ENCODE results near the gene GNG14.
"Not testable (repeated sequence)": the region's sequence is repeated elsewhere in the genome, so short reads cannot be mapped to it uniquely, and the experiment has no call there.

The GNG14 gene
- long read RNA-seq, donor 1, partial matches to known transcripts: 0 of 8 reads
- long read RNA-seq, donor 1, other reads (novel, unspliced or antisense): 8 of 8 reads
- long read RNA-seq, donor 2: 0 reads
- long read RNA-seq, donor 3: 0 reads
- long read RNA-seq, donor 4: 0 reads
- long read RNA-seq, donor 5: 0 reads
- long read RNA-seq, donor 6, partial matches to known transcripts: 0 of 1 reads
- long read RNA-seq, donor 6, other reads (novel, unspliced or antisense): 0 of 1 reads
- long read RNA-seq, donor 7: 0 reads
- long read RNA-seq, donor 8: 0 reads

DNA sequence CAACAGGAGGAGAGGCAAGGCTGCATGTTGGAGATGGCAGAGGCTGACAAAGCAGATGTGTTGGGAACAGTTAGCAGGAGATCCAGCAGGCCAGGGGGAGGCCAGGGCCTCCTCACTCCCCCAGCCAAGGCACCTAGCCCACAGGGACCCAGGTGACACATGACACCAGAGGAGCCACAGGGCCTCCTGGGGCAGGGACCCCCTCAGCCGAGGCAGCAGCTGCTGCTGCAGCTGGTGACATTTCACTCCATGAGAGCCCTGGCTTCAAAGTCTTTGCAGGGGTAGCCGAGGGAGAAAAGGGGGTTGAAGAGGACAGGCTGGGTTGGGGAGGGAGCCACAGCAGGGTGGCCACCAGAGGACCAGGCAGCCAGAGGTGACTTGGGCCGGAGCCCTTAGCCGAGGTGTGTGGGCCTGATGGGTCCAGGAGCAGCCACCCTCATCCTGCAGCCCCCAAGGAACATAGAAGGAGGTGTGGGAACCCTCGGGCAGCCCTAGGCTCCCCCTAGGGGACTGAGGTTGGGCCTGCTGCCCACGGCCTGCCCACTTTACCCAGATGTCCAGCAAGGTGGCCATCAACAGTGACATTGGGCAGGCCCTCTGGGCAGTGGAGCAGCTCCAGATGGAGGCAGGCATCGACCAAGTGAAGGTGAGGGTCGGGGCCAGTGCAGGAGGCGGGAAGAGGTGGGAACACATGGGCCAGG lies at the start of gene GNG14:
TSS of gene GNG14 (plus strand) at position 503 of the 701 bp plus-strand sequence. CDS start at position 554, 51 bp downstream.
- DNase-seq: no peak

DNA sequence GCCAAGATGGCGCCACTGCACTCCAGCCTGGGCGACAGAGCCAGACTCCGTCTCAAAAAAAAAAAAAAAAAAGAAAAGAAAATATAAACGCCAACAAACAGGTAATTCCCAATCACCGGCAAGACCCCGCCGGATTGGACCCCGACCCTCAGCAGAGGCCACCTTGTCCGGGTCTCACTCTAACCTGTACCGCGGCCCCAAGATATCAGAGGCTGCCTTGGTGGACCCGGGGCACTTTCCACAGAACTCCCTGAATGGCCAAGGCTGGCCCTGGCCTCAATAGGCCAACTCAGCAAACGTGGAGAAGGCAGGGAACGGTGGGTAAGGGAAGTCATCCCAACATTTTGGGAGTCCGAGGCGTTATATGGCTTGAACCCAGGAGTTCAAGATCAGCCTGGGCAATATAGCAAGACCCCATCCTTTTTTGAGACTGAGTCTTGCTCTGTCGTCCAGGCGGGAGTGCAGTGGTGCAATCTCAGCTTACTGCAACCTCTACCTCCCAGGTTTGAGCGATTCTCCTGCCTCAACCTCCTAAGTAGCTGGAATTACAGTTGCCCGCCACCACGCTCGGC lies 49.1 kb upstream of the GNG14 start:
- no peak for DNase-seq

GRCh38 chr19:12639901-12640613 lies 47.7 kb upstream of the GNG14 start:
- DNase-seq: peak; percentile 79

- no peak for DNase-seq
These were observed 46.3 kb upstream of the GNG14 start for GRCh38 chr19:12641456-12641855.

DNA sequence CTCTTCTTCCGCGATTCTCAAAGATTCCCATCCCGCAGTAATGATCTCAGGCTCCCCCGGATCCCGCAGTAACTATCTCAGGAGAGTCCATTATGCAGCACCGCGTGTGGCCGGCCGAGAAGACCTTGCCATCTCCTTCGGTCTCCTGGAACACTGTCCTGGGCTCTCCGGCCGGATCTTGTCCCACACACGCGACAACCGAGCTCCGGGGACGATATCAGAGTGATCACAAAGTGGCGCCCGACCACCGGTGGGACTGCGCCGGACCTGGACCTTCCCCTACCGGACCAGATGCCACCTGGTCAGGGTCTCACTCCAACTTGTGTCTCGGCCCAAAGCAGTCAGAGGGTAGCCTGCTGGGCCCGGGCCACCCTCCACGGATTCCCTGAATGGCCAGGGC lies 45.3 kb upstream of the GNG14 start:
- no peak for DNase-seq

GRCh38 chr19:12643716-12644115 lies 44.1 kb upstream of the GNG14 start:
- DNase-seq: not testable (repeated sequence)

- no peak for DNase-seq
These were observed 41.2 kb upstream of the GNG14 start for GRCh38 chr19:12646551-12646950.

DNA sequence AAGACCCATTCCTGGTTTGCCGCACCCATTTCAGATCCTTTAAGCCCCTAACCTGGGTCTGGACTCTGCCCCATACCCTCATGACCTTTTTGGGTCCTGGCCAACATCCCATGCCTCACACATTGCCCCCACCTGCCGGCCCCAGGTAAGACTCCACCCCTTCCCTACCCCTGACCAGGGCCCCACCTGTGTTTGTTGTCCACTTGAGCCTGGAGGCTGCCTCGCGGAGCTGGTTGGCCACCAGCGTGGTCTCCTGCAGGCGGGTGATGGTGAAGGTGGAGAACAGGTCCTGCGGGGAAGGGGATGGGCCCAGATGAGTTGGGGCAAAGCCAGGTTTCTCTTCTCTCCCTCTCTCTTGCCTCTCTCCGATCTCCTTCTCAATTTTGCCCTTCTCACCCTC lies 40.8 kb upstream of the GNG14 start:
- no peak for DNase-seq

DNA sequence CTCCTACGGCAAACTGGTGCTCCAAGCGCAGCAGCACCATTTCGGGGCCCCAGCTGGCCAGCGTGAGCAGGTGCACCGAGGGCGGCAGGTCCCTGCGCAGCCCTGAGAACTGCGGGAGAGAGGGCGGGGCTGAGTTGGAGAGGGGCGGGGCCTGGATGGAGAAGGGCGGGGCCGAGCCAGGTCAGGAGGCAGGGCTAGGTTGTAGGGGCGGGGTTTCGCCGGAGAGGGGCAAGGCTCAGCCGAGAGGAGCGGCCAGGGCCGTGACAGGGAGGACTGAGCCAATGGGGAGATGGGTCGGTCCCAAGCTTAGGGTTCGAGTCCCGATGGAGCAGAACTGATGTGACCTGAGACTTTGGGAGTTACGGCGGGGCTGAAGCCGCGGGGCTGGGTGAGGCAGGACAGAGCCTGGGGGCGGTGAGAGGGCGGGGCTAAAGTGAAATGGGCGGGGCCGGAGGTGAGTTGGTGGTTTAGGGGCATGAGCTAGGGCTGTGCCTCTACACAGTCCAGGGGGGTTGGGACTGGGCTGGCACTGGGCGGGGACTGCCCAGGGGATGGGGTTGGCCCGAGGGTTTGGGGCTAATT lies 40.2 kb upstream of the GNG14 start:
- DNase-seq: peak; percentile 63

- DNase-seq: peak; percentile 51
These were observed 39.7 kb upstream of the GNG14 start for GRCh38 chr19:12648088-12648487.

DNA sequence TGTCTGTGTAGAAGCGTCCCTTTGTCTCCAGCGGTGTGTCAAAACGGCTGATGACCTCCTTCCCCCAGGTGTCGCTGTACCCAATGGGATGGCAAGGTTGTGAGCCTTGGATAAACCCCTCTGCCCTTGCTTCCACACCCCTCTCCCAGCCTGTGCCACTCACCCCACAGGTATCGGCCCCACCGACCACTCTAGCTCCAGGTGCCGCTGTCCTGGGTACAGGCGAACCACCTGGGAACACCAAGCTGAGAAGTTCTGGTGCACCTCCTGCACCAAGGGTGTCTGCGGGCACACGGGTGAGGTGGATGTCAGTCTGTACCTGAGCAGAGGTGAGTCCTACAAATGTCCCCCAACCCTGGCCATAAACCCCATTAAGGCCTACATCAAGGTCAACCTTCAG lies 37.9 kb upstream of the GNG14 start:
- no peak for DNase-seq

DNA sequence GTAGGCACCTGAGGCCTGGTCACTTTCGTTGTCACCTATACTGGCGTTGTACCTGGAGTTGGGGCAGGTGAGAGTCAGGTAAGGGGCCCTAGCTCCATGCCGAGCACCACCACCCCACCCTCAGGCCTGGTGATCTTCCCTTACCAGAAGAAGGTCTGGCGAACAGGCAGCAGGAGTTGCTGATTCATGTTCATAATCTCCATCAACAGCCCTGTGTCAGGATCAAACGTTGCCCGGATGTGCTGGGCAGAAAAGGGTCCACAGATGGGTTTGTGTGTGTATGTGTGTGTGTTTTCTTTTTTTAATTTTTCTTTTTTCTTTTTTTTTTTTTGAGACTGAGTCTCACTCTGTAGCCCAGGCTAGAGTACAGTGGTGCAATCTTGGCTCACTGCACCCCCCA lies 35.6 kb upstream of the GNG14 start:
- no peak for DNase-seq

GRCh38 chr19:12655546-12655945 lies 32.3 kb upstream of the GNG14 start:
- no peak for DNase-seq

GRCh38 chr19:12656899-12657571 lies 30.8 kb upstream of the GNG14 start:
- DNase-seq: no peak

DNA sequence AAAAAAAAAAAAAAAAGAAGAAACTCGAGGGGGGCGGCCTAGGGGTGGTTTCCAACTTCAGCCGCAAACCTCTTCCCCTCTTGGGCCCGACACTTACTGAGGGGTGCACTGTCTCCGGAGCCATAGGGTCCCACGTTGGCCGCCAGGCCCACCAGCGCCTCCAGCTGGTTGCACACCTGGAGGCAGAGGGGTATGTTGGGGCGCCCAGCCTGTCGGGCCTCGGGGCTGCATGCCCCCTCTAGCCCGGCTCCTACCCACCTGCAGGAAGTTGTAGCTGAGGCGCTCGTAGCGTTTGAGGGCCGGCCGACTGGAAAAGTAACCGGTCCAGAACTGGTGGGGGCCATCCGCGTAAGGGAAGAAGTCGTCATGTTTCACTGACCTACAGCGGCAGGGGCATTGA lies 29.8 kb upstream of the GNG14 start:
- DNase-seq: no peak

GRCh38 chr19:12660980-12661379 lies 26.8 kb upstream of the GNG14 start:
- DNase-seq: no peak

- no peak for DNase-seq
These were observed 23.2 kb upstream of the GNG14 start for GRCh38 chr19:12664406-12665280.

- DNase-seq: no peak
These were observed 22.6 kb upstream of the GNG14 start for GRCh38 chr19:12665281-12665573.

- no peak for DNase-seq
These were observed 22.0 kb upstream of the GNG14 start for GRCh38 chr19:12665671-12666264.

DNA sequence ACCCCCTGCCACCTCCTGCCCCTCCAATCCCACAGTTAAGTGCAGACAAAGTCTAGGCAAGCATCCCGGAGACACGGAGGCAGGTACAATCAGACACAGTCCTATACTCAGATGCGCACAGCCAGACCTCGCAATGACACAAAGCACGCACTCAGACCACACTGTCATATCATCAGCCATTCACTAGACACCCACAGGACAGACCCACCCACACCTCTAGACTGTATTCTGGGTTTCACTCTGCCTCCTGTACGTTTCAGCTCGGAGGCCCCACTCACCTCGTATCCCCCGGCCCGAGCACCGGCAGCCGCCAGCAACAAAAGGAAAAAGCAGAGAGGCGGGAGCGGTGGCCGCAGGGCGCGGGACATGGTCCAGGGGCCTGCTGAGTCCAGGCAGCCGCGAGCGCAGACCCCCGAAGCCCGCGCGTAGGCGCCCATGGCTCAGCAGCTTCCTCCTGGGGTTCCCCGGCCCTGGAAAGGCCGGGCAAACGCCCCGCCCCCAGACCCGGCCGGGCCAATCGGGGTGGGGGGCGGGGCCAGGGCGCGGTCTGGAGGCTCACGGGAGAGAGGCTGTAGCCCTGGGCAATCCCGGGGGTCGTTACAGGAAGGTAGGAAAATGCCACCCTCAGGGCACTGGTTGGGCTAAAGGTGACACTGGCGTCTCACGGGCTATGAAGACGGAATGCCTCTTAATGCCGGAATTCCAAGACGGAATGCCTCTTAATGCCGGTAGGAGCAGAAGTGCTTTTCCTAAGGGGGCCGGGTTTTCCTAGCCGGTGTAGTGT lies 21.3 kb upstream of the GNG14 start, which contains the start of the genes MAN2B1 and WDR83:
TSS of gene MAN2B1 (minus strand) at position 478 of the 784 bp plus-strand sequence. CDS start at position 437, 41 bp downstream.
TSS of gene WDR83 (plus strand) at position 543 of the 784 bp plus-strand sequence. CDS start 2,984 bp downstream, outside the sequence.
- peak; percentile 90 for DNase-seq
